Kidney (tissue), 14 donors: ENCODE data around the gene COL11A1. TPM values are rescaled to one million over a fixed set of nuclear protein-coding genes. Genes with fewer than 3 reads are reported as not detected.

Experiments used
- DNase-seq, 5 donors: peaks; one replicate each; pipeline ENCODE4 v3.0.0-alpha.2; 2013 to 2020
- FAIRE-seq: peaks from 2 replicates; lab custom pipeline; 2012; peaks lifted over from hg19 to GRCh38; lab: Jason Lieb, UNC
- H3K27ac ChIP-seq, 2 donors: one replicate each; pipeline ENCODE4 v1.7.0; 2013; ENCODE audit warnings: low read depth in 2 of 2, low read length in 2 of 2, inconsistent platforms in 1 of 2
- H3K27me3 ChIP-seq: one replicate; pipeline ENCODE4 v1.7.1; 2013; ENCODE audit warnings: low read length, inconsistent platforms; ENCODE audit not compliant: control insufficient read depth, insufficient read depth
- H3K36me3 ChIP-seq, 3 donors: one replicate each; pipeline versions ENCODE4 v1.7.0 to v1.7.1; 2013; ENCODE audit warnings: low read length in 3 of 3, control low read depth in 1 of 3, inconsistent platforms in 1 of 3; ENCODE audit not compliant: insufficient read depth in 3 of 3, control insufficient read depth in 2 of 3
- H3K4me1 ChIP-seq, 3 donors: one replicate each; pipeline versions ENCODE4 v1.7.0 to v1.7.1; 2013; ENCODE audit warnings: low read length in 3 of 3, inconsistent platforms in 1 of 3, low read depth in 1 of 3; ENCODE audit not compliant: control insufficient read depth in 2 of 3, insufficient read depth in 2 of 3
- H3K4me3 ChIP-seq, 3 donors: one replicate each; pipeline versions ENCODE4 v1.7.0 to v1.8.1; 2013; ENCODE audit warnings: low read length in 3 of 3, control low read depth in 1 of 3, inconsistent platforms in 1 of 3
- H3K9ac ChIP-seq, 3 donors: one replicate each; pipeline versions ENCODE4 v1.7.0 to v1.7.1; 2013; ENCODE audit warnings: low read length in 3 of 3, control low read depth in 1 of 3, inconsistent platforms in 1 of 3
- H3K9me3 ChIP-seq, 3 donors: one replicate each; pipeline versions ENCODE4 v1.7.0 to v1.7.1; 2013; ENCODE audit warnings: low read length in 3 of 3, control low read depth in 1 of 3, inconsistent platforms in 1 of 3; ENCODE audit not compliant: control insufficient read depth in 2 of 3, insufficient read depth in 1 of 3
- CTCF ChIP-seq: IDR thresholded peaks from 3 replicates; pipeline ENCODE4 v1.5.1; 2012; ENCODE audit warnings: mild to moderate bottlenecking, moderate library complexity, borderline replicate concordance; ENCODE audit not compliant: insufficient read depth; ENCODE audit errors: extremely low read depth
- intact Hi-C: fragments of 100-400 bp; cut with DNase I; formaldehyde crosslinking; loops from one replicate; pipeline ENCODE4 v1.11.1; 2022
- polyA plus RNA-seq: library from polyadenylated mRNA; stranded (reverse); fragments of 350-450 nt; fragmentation: Illumina TruSeq; extraction: RNeasy Lipid Tissue Mini Kit (QIAGEN cat#74804); gene quantifications from one replicate; pipeline ENCODE4 v1.2.3, GENCODE V29; 2014; ENCODE audit warnings: low read depth, low replicate concordance; ENCODE audit not compliant: insufficient read depth
- total RNA-seq: library from RNA; stranded (reverse); fragmentation: NEBNext Ultra II Directional; extraction: Animal tissue kit (Norgen Biotek cat#: 25700); gene quantifications from one replicate; pipeline ENCODE4 v1.2.1, GENCODE V29; 2021
- donor health status: control.
- donor health status: control.
- donor health status: control.
- donor health status: control.
- donor health status: control.
- donor health status: DM: yes; HTN: yes; CAD: no.
- donor health status: Normal renal cell carcinoma (clear cell type).

The COL11A1 gene
- total and polyA plus RNA-seq, 2 donors from 2014 or later: 0.35 TPM; not detected in 1

DNA sequence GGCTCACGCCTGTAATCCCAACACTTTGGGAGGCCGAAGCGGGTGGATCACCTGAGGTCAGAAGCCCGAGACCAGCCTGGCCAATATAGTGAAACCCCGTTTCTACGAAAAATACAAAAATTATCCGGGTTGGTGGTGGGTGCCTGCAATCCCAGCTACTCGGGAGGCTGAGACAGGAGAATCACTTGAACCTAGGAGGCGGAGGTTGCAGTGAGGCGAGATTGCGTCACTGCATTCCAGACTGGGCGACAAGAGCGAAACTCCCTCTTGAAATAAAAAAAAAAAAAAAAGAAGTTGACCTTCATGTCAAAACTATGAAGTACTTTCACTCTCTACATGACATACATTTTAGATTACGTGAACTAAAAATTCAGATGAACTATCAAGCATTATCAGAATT is 153.7 kb downstream of the COL11A1 start:
- intact Hi-C loops: no loop called here
- no peaks in the 10 kb centered on the region for H3K4me1 ChIP-seq

DNA sequence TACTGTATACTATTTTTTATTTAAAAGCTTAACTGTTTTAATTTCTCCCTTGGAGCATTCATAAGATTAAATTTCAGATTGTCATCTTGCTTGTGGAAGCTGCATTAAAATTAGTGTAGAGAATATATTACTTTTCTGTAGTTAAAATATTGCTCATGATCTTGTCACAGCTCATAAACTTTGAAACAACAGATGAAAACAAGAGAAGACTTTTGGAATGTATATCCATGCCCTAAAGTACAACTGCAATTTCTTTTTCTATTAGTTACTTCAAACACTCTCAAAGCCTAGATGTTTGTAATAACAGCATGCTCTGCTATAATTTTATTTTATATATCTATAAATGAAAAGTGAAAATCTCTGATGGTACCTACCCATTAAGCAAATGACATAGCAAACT is 155.9 kb downstream of the COL11A1 start:
- Histone ChIP-seq H3K4me1 (no peaks in the 10 kb centered on the region), H3K27me3 (no peaks in the 10 kb centered on the region), H3K9me3 (no peaks in the 10 kb centered on the region), H3K36me3 (no peaks in the 10 kb centered on the region), H3K27ac (no peak overlapping the region), H3K4me3 (no peak overlapping the region), H3K9ac (no peak overlapping the region)
- intact Hi-C loops: no loop called here
- no peak for FAIRE-seq
- TF ChIP-seq CTCF: no peak
- DNase-seq: no peak

More for the DNA sequence above, 153.7 kb downstream of the COL11A1 start:
- no peak for TF ChIP-seq CTCF
- H3K4me3 ChIP-seq: no peak overlapping the region
- DNase-seq (no peak), FAIRE-seq (no peak)
- H3K9ac ChIP-seq: no peak overlapping the region
- no peaks in the 10 kb centered on the region for H3K9me3 ChIP-seq
- no peak overlapping the region for H3K27ac ChIP-seq
- H3K36me3 ChIP-seq: no peaks in the 10 kb centered on the region
- no peaks in the 10 kb centered on the region for H3K27me3 ChIP-seq

DNA sequence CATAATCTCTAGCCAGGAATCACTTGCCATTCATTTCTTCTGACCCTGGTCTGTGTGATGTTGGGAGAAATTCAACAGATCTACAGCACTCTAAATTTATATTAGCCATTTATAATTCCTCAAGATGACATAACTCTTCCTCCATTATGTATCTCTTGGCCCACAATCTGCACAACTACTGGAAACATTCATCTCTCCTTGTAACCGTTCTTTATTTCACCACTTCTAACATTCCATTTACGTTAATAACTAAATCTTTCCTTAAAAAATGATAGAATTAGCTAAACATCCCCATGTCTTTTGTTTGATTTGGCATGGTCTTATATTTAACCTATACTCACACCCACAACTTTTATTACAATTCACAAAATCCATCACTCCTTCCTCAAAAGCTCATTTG is 166.0 kb downstream of the COL11A1 start:
- no peaks in the 10 kb centered on the region for H3K9me3 ChIP-seq
- FAIRE-seq (no peak), DNase-seq (no peak)
- H3K4me3 ChIP-seq: no peak overlapping the region
- no peaks in the 10 kb centered on the region for H3K4me1 ChIP-seq
- TF ChIP-seq CTCF: no peak
- H3K9ac ChIP-seq: no peak overlapping the region
- intact Hi-C loops: no loop called here
- no peaks in the 10 kb centered on the region for H3K36me3 ChIP-seq
- H3K27me3 ChIP-seq: no peaks in the 10 kb centered on the region
- no peak overlapping the region for H3K27ac ChIP-seq

GRCh38 chr1:102941366-102941947 is 166.9 kb downstream of the COL11A1 start:
- no peak overlapping the region for H3K9ac ChIP-seq
- no peaks in the 10 kb centered on the region for H3K36me3 ChIP-seq
- intact Hi-C loops: no loop called here
- H3K4me1 ChIP-seq: no peaks in the 10 kb centered on the region
- no peaks in the 10 kb centered on the region for H3K27me3 ChIP-seq
- peak in 1 of 5 donors; percentile 0 for DNase-seq
- no peak overlapping the region for H3K4me3 ChIP-seq
- no peak overlapping the region for H3K27ac ChIP-seq
- no peaks in the 10 kb centered on the region for H3K9me3 ChIP-seq
- TF ChIP-seq CTCF: no peak
- FAIRE-seq: no peak
